Esophagus squamous epithelium (tissue), 5 donors: Measurements from ENCODE around the gene HAUS6. TPM values are rescaled to one million over a fixed set of nuclear protein-coding genes. Genes with fewer than 3 reads are reported as not detected.

Experiments used
- DNase-seq: peaks from one replicate; lab custom pipeline; 2025; lab: John Stamatoyannopoulos, UW
- H3K27ac ChIP-seq, 4 donors: fragments of 200-600 bp; sonication (generic); one replicate each; pipeline ENCODE4 v1.5.1; 2016 to 2019; ENCODE audit warnings: mild to moderate bottlenecking in 1 of 4
- H3K27me3 ChIP-seq, 4 donors: fragments of 200-600 bp; sonication (generic); 1 replicate in 3 of 4; 2 replicates in 1 of 4; pipeline versions ENCODE4 v1.5.1 to v1.6.0; 2017 to 2021; ENCODE audit warnings: antibody characterized with exemption in 1 of 4
- H3K36me3 ChIP-seq, 3 donors: fragments of 200-600 bp; sonication (generic); one replicate each; pipeline ENCODE4 v1.5.1; 2016 to 2019
- H3K4me1 ChIP-seq, 3 donors: fragments of 200-600 bp; sonication (generic); one replicate each; pipeline ENCODE4 v1.5.1; 2017 to 2019
- H3K4me3 ChIP-seq, 4 donors: fragments of 200-600 bp; sonication (generic); 1 replicate in 3 of 4; 2 replicates in 1 of 4; pipeline ENCODE4 v1.5.1; 2016 to 2019; ENCODE audit warnings: mild to moderate bottlenecking in 2 of 4, moderate library complexity in 1 of 4
- H3K9me3 ChIP-seq, 3 donors: fragments of 200-600 bp; sonication (generic); one replicate each; pipeline ENCODE4 v1.5.1; 2016 to 2019
- CTCF ChIP-seq, 6 experiments: fragments of 450-650 bp in 4 of 6; fragments of 200-600 bp in 2 of 6; sonication (generic) in 2 of 6; IDR thresholded peaks; one replicate each; pipeline ENCODE4 v1.5.1; 2016 to 2019; ENCODE audit warnings: antibody characterized with exemption in 6 of 6, mild to moderate bottlenecking in 4 of 6, moderate library complexity in 4 of 6
- POLR2A ChIP-seq, 4 donors: fragments of 450-650 bp; IDR thresholded peaks; one replicate each; pipeline ENCODE4 v1.6.1; 2017; ENCODE audit warnings: antibody characterized with exemption in 4 of 4, mild to moderate bottlenecking in 4 of 4, moderate library complexity in 3 of 4
- WGBS, 2 donors: methylation state at CpG; one replicate each; pipeline ENCODE4 v1.1.5; 2018; 5-methylcytosine and 5-hydroxymethylcytosine counted together
- intact Hi-C: fragments of 100-400 bp; cut with DNase I; formaldehyde crosslinking; loops from one replicate; pipeline ENCODE4 v1.15.0; 2022
- total RNA-seq, 4 donors: library from RNA; depleted of rRNA; stranded (reverse); fragments of >200 nt; gene quantifications; one replicate each; pipeline ENCODE4 v1.1.0, GENCODE V29; 2016
- donor health status: DM: yes; HTN: yes; CAD: no.

Gene HAUS6
- total RNA-seq, 4 donors from 2014 or later: 3.1 to 9.3 (median 9.0) TPM

GRCh38 chr9:19085295-19085694, 17.4 kb downstream of the HAUS6 start:
- no peak for DNase-seq

GRCh38 chr9:19074836-19075235, 27.9 kb downstream of the HAUS6 start:
- H3K36me3 ChIP-seq: peaks cover 0 to 89% (median 19%) of the 10 kb centered on the region in 3 donors
- no peaks in the 10 kb centered on the region for H3K4me1 ChIP-seq
- 41 to 50% methylated on average over 1 of the region's 1 CpG for WGBS, 2 donors
- no peaks in the 10 kb centered on the region for H3K27me3 ChIP-seq
- no peaks in the 10 kb centered on the region for H3K9me3 ChIP-seq
- intact Hi-C loops: no loop called here
- H3K4me3 ChIP-seq: no peak overlapping the region
- TF ChIP-seq CTCF (IDR thresholded peaks at IDR 0.05) (no peak), POLR2A (IDR thresholded peaks at IDR 0.05) (no peak)
- no peak for DNase-seq
- no peak overlapping the region for H3K27ac ChIP-seq

More at GRCh38 chr9:19085295-19085694, 17.4 kb downstream of the HAUS6 start:
- H3K4me3 ChIP-seq: no peak overlapping the region
- no peaks in the 10 kb centered on the region for H3K27me3 ChIP-seq
- intact Hi-C loops: no loop called here
- no peaks in the 10 kb centered on the region for H3K9me3 ChIP-seq
- TF ChIP-seq CTCF (IDR thresholded peaks at IDR 0.05) (peak in 4 of 6 experiments; percentile 15 to 48 (median 30)), POLR2A (IDR thresholded peaks at IDR 0.05) (no peak)
- H3K27ac ChIP-seq: no peak overlapping the region
- H3K4me1 ChIP-seq: peaks cover 0 to 5% (median 0%) of the 10 kb centered on the region in 3 donors
- WGBS, 2 donors: 40 to 48% methylated on average over 2 of the region's 2 CpGs
- H3K36me3 ChIP-seq: peaks cover 0 to 97% (median 19%) of the 10 kb centered on the region in 3 donors

DNA sequence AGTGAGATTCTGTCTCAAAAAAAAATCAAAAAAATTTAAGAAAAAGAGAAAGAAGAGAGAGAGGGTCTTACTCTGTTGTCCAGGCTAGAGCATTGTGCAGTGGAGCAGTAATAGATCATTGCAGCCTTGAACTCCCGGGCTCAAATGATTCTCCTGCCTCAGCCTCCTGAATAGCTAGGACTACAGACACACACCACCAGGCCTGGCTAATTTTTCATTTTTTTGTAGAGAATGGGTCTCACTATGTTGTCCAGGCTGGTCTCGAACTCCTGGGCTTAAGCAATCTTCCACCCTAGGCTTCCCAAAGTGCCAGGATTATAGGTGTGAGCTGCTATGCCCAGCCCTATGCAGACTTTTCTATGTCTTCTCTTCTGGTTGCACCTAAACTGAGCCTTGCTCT, 28.5 kb downstream of the HAUS6 start:
- Histone ChIP-seq H3K27ac (no peak overlapping the region), H3K4me1 (no peaks in the 10 kb centered on the region), H3K4me3 (no peak overlapping the region), H3K36me3 (peaks cover 0 to 89% (median 19%) of the 10 kb centered on the region in 3 donors), H3K9me3 (no peaks in the 10 kb centered on the region), H3K27me3 (no peaks in the 10 kb centered on the region)
- intact Hi-C loops: no loop called here
- TF ChIP-seq POLR2A (IDR thresholded peaks at IDR 0.05) (no peak), CTCF (IDR thresholded peaks at IDR 0.05) (no peak)
- 87 to 96% methylated on average over 2 of the region's 2 CpGs for WGBS, 2 donors
- no peak for DNase-seq

DNA sequence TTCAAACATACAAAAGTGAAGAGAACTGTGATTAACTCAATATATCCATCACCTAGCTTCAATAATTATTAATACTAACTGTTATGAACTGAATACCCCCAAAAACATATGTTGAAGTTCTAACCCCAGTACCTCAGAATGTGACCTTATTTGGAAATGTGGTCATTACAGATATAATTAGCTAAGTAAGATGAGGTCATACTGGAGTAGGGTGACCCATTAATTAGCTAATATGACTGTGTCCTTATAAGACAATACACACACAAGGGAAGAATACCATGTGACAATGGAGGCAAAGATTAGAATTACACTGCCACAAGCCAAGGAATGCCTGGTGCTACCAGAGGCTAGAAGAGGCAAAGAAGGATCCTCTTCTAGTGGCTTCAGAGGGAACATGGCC, 45.7 kb downstream of the HAUS6 start:
- Histone ChIP-seq H3K27ac (no peak overlapping the region), H3K4me3 (no peak overlapping the region), H3K9me3 (no peaks in the 10 kb centered on the region), H3K27me3 (no peaks in the 10 kb centered on the region), H3K36me3 (peaks cover 0 to 56% (median 8%) of the 10 kb centered on the region in 3 donors), H3K4me1 (peaks cover 0 to 13% (median 2%) of the 10 kb centered on the region in 3 donors)
- TF ChIP-seq CTCF (IDR thresholded peaks at IDR 0.05) (no peak), POLR2A (IDR thresholded peaks at IDR 0.05) (no peak)
- intact Hi-C loops: no loop called here
- DNase-seq: no peak

DNA sequence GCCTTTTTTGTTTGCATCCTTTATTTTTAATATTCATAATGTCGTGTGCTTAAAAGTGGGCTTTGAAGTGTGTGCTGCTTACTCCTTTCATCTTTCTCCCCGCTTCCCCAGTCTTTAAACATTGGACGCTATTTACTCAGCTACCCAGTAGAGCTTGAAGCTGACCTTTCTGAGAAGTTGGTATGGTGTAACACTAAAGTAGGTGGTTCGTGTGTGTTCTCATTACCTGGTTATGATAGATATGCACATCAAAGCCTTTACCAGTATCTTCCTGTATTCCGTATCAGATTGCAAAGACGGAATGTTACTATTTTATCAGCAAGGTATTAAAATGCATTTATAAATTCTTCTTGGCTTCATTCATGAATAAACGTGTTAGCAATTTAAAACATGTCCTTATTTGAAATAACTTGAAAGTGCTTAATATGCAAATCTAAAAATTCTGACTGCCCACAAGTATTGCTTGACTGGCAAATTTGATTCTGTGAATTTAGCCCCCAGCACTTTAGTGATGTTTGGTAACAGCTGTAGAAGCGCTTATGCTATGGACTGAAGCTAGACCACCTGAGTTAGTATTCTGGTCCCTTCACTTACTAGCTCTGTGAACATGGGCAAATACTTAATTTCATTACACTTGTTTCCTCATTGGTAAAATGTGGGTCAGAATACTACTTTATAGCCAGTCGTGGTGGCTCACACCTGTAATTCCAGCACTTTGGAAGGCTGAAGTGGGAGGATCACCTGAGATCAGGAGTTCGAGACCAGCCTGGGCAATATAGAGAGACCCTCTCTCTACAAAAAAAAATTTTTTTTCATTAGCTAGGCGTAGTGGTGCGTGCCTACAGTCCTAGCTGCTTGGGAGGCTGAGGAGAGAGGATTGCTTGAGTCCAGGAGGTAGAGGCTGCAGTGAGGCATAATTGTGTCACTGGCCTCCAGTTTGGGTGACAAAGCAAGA, 51.8 kb downstream of the HAUS6 start:
- no peak for DNase-seq
- TF ChIP-seq POLR2A (IDR thresholded peaks at IDR 0.05) (no peak), CTCF (IDR thresholded peaks at IDR 0.05) (no peak)
- intact Hi-C loops: no loop called here

More for the DNA sequence above, 51.8 kb downstream of the HAUS6 start:
- peak overlapping the region in 2 of 4 donors; percentile 94 to 97 for H3K27ac ChIP-seq
- H3K36me3 ChIP-seq: no peaks in the 10 kb centered on the region
- H3K27me3 ChIP-seq: no peaks in the 10 kb centered on the region
- 54 to 55% methylated on average over 12 of the region's 12 CpGs for WGBS, 2 donors
- H3K4me1 ChIP-seq: peaks cover 4 to 44% (median 24%) of the 10 kb centered on the region in 3 donors
- H3K9me3 ChIP-seq: no peaks in the 10 kb centered on the region
- peak overlapping the region; percentile 62 to 86 (median 82) for H3K4me3 ChIP-seq
